Stromal cell of bone marrow (primary cell): ENCODE data around the gene FBLN2.

Experiments
- DNase-seq: peaks from one replicate; pipeline ENCODE4 v3.0.0-alpha.2; 2012; ENCODE audit warnings: low read depth

Gene FBLN2

GRCh38 chr3:13582366-13583250 is 33.7 kb downstream of the FBLN2 start:
- no peak for DNase-seq

GRCh38 chr3:13583251-13584180 is 34.6 kb downstream of the FBLN2 start:
- no peak for DNase-seq

- no peak for DNase-seq
Observed at GRCh38 chr3:13584427-13584891, 35.5 kb downstream of the FBLN2 start.

GRCh38 chr3:13584901-13585300 is 36.0 kb downstream of the FBLN2 start:
- no peak for DNase-seq

- DNase-seq = no peak
Observed at GRCh38 chr3:13587442-13587841, 38.5 kb downstream of the FBLN2 start.

- DNase-seq = no peak
Observed at GRCh38 chr3:13588221-13588701, 39.3 kb downstream of the FBLN2 start.

- no peak for DNase-seq
Observed at GRCh38 chr3:13588993-13589392, 40.1 kb downstream of the FBLN2 start.

GRCh38 chr3:13590841-13591520 is 42.1 kb downstream of the FBLN2 start:
- no peak for DNase-seq

GRCh38 chr3:13593615-13594014 is 44.7 kb downstream of the FBLN2 start:
- no peak for DNase-seq

- no peak for DNase-seq
Observed at GRCh38 chr3:13594146-13594545, 45.2 kb downstream of the FBLN2 start.

- DNase-seq = no peak
Observed at GRCh38 chr3:13594991-13595421, 46.1 kb downstream of the FBLN2 start.

- DNase-seq = no peak
Observed at GRCh38 chr3:13595485-13595884, 46.6 kb downstream of the FBLN2 start.

- DNase-seq = no peak
Observed at GRCh38 chr3:13596426-13597205, 47.7 kb downstream of the FBLN2 start.

GRCh38 chr3:13597661-13598060 is 48.7 kb downstream of the FBLN2 start:
- no peak for DNase-seq

- no peak for DNase-seq
Observed at GRCh38 chr3:13598201-13598600, 49.3 kb downstream of the FBLN2 start.

GRCh38 chr3:13598926-13599886 is 50.3 kb downstream of the FBLN2 start:
- DNase-seq = no peak

GRCh38 chr3:13599887-13600450 is 51.0 kb downstream of the FBLN2 start:
- no peak for DNase-seq

GRCh38 chr3:13600950-13601691 is 52.2 kb downstream of the FBLN2 start:
- DNase-seq = peak; percentile 25

- DNase-seq = no peak
Observed at GRCh38 chr3:13601692-13602080, 52.8 kb downstream of the FBLN2 start.
